GM23338 (cell line): ENCODE results near the gene KRT79. TPM values are rescaled to one million over a fixed set of nuclear protein-coding genes. Genes with fewer than 3 reads are reported as not detected.

Source experiments
- ATAC-seq: fragments of 200-7000 bp; cut with Tn5 transposase; 3 replicates; pipeline ENCODE4 v1.9.1; 2020
- DNase-seq: peaks from one replicate; pipeline ENCODE4 v3.0.0-alpha.2; 2015; ENCODE audit warnings: low spot score
- H2AFZ ChIP-seq: fragments of 200-600 bp; sonication (generic); 2 replicates; pipeline ENCODE4 v1.8.0; 2016; ENCODE audit warnings: antibody characterized with exemption, mild to moderate bottlenecking, moderate library complexity
- H3F3A ChIP-seq: fragments of 200-600 bp; sonication (generic); replicated peaks from 2 replicates; pipeline ENCODE4 v1.8.0; 2017; ENCODE audit warnings: antibody characterized with exemption, mixed run types, low read depth
- H3K27ac ChIP-seq: fragments of 200-600 bp; sonication (generic); 2 replicates; pipeline ENCODE4 v1.6.1; 2016; ENCODE audit warnings: low read depth
- H3K27me3 ChIP-seq: fragments of 200-600 bp; sonication (generic); 2 replicates; pipeline ENCODE4 v1.8.0; 2016; ENCODE audit warnings: mild to moderate bottlenecking, mixed run types, moderate library complexity; ENCODE audit not compliant: insufficient read depth
- H3K36me3 ChIP-seq: fragments of 200-600 bp; sonication (generic); 2 replicates; pipeline ENCODE4 v1.8.0; 2016; ENCODE audit warnings: mild to moderate bottlenecking; ENCODE audit not compliant: insufficient read depth
- H3K4me1 ChIP-seq: fragments of 200-600 bp; sonication (generic); 2 replicates; pipeline ENCODE4 v1.8.0; 2016; ENCODE audit warnings: mild to moderate bottlenecking, moderate library complexity; ENCODE audit not compliant: insufficient read depth
- H3K4me2 ChIP-seq: fragments of 200-600 bp; sonication (generic); 2 replicates; pipeline ENCODE4 v1.7.1; 2017; ENCODE audit warnings: mixed run types
- H3K4me3 ChIP-seq: fragments of 200-600 bp; sonication (generic); 2 replicates; pipeline ENCODE4 v1.6.1; 2016; ENCODE audit warnings: mixed run types
- H3K79me2 ChIP-seq: fragments of 200-600 bp; sonication (generic); replicated peaks from 2 replicates; pipeline ENCODE4 v1.8.0; 2017; ENCODE audit warnings: mild to moderate bottlenecking; ENCODE audit not compliant: insufficient read depth
- H3K9me2 ChIP-seq: fragments of 200-600 bp; sonication (generic); 2 replicates; pipeline ENCODE4 v1.8.0; 2017; ENCODE audit not compliant: insufficient read depth
- H4K20me1 ChIP-seq: fragments of 200-600 bp; sonication (generic); replicated peaks from 2 replicates; pipeline ENCODE4 v1.8.0; 2017; ENCODE audit warnings: mild to moderate bottlenecking; ENCODE audit not compliant: insufficient read depth
- H3K27ac Mint-ChIP-seq: 2 replicates; pipeline ENCODE4 v1.8.0; 2020; ENCODE audit warnings: inconsistent platforms, mild to moderate bottlenecking, moderate library complexity, mixed read lengths
- H3K27me3 Mint-ChIP-seq: 3 replicates; pipeline ENCODE4 v1.8.0; 2022; ENCODE audit warnings: low read depth, mild to moderate bottlenecking, moderate library complexity, mixed read lengths, inconsistent platforms; ENCODE audit not compliant: insufficient read depth, poor library complexity
- H3K36me3 Mint-ChIP-seq: 3 replicates; pipeline ENCODE4 v1.8.0; 2021; ENCODE audit warnings: low read depth, mild to moderate bottlenecking, inconsistent platforms, moderate library complexity, mixed read lengths
- H3K4me1 Mint-ChIP-seq: 3 replicates; pipeline ENCODE4 v1.8.0; 2020; ENCODE audit warnings: mild to moderate bottlenecking, inconsistent platforms, mixed read lengths
- H3K4me3 Mint-ChIP-seq: 3 replicates; pipeline ENCODE4 v1.8.0; 2021; ENCODE audit warnings: moderate library complexity, mild to moderate bottlenecking, inconsistent platforms, mixed read lengths
- H3K9me3 Mint-ChIP-seq: 3 replicates; pipeline ENCODE4 v1.8.0; 2020; ENCODE audit warnings: moderate library complexity, mild to moderate bottlenecking, inconsistent platforms, mixed read lengths
- CREB1 ChIP-seq: fragments of 250-450 bp; sonication (Bioruptor Pico); IDR thresholded peaks from 2 replicates; pipeline ENCODE4 v1.5.0; 2020; ENCODE audit warnings: low read depth, mild to moderate bottlenecking, moderate library complexity
- CTCF ChIP-seq, 2 experiments: fragments of 200-600 bp in 1 of 2; sonication (generic) in 1 of 2; conservative IDR thresholded peaks; 2 replicates each; pipeline versions ENCODE4 v1.5.1 to v1.6.1; 2016 to 2017; ENCODE audit warnings: antibody characterized with exemption in 2 of 2, low read depth in 2 of 2, mild to moderate bottlenecking in 2 of 2, moderate library complexity in 1 of 2
- ETS1 ChIP-seq: IDR thresholded peaks from 2 replicates; pipeline ENCODE4 v1.6.1; 2016; ENCODE audit warnings: antibody characterized with exemption
- EZH2 ChIP-seq: fragments of 200-600 bp; sonication (generic); IDR thresholded peaks from one replicate; pipeline ENCODE4 v1.8.0; 2017; ENCODE audit warnings: antibody characterized with exemption, mild to moderate bottlenecking, low read depth; ENCODE audit not compliant: unreplicated experiment
- EZH2phosphoT487 ChIP-seq: fragments of 200-600 bp; sonication (generic); IDR thresholded peaks from one replicate; pipeline ENCODE4 v1.8.1; 2018; ENCODE audit warnings: antibody characterized with exemption; ENCODE audit not compliant: unreplicated experiment
- JUNB ChIP-seq: IDR thresholded peaks from one replicate; pipeline ENCODE4 v1.6.1; 2016; ENCODE audit warnings: antibody characterized with exemption; ENCODE audit not compliant: unreplicated experiment
- NANOG ChIP-seq: IDR thresholded peaks from 2 replicates; pipeline ENCODE4 v1.6.1; 2016; ENCODE audit warnings: antibody characterized with exemption, borderline replicate concordance
- POLR2AphosphoS5 ChIP-seq: IDR thresholded peaks from 2 replicates; pipeline ENCODE4 v1.6.1; 2016; ENCODE audit warnings: antibody characterized with exemption, low read depth
- REST ChIP-seq: IDR thresholded peaks from one replicate; pipeline ENCODE4 v1.6.1; 2018; ENCODE audit warnings: antibody characterized with exemption; ENCODE audit not compliant: unreplicated experiment
- STAT1 ChIP-seq: IDR thresholded peaks from one replicate; pipeline ENCODE4 v1.6.1; 2016; ENCODE audit warnings: antibody characterized with exemption; ENCODE audit not compliant: unreplicated experiment
- ZNF331 ChIP-seq: fragments of 250-450 bp; sonication (Bioruptor Pico); IDR thresholded peaks from 2 replicates; pipeline ENCODE4 v1.5.0; 2020; ENCODE audit warnings: low read depth, mild to moderate bottlenecking, moderate library complexity
- polyA plus RNA-seq: library from polyadenylated mRNA; unstranded; fragments of >200 nt; fragmentation: Nextera tagmentation; extraction: Ambion mirVana; gene quantifications from 2 replicates; pipeline ENCODE4 v1.2.1, GENCODE V29; 2016
- total RNA-seq: library from RNA; depleted of rRNA; stranded (reverse); fragments of >200 nt; shearing (Covaris generic); gene quantifications from 2 replicates; pipeline ENCODE4 v1.2.3, GENCODE V29; 2014

KRT79 gene
- total and polyA plus RNA-seq, 2 experiments from 2014 or later = 0.21 TPM; not detected in 1

- Histone ChIP-seq H3K79me2 (no peaks in the 10 kb centered on the region), H3K27me3 (no peaks in the 10 kb centered on the region), H3K4me3 (no peak overlapping the region), H3F3A (no peaks in the 10 kb centered on the region), H3K4me2 (no peak overlapping the region), H3K27ac (no peak overlapping the region), H2AFZ (no peak overlapping the region), H3K36me3 (no peaks in the 10 kb centered on the region), H3K4me1 (no peaks in the 10 kb centered on the region), H4K20me1 (no peaks in the 10 kb centered on the region), H3K9me2 (no peaks in the 10 kb centered on the region)
- DNase-seq = no peak
- H3K36me3 Mint-ChIP-seq = no peaks in the 10 kb centered on the region
- TF ChIP-seq ZNF331 (CRISPR knock-in tag) (no peak), EZH2 (no peak), ETS1 (no peak), REST (no peak)
- no peaks in the 10 kb centered on the region; the same call in 2 of the 3 replicates for H3K4me1 Mint-ChIP-seq
- H3K9me3 Mint-ChIP-seq = no peaks in the 10 kb centered on the region
- peaks cover 2% of the 10 kb centered on the region for H3K27me3 Mint-ChIP-seq
- no peak overlapping the region for H3K4me3 Mint-ChIP-seq
- no peak for ATAC-seq
- H3K27ac Mint-ChIP-seq = no peak overlapping the region
These were observed 55.3 kb downstream of the KRT79 start for GRCh38 chr12:52778833-52779232.

- Mint-ChIP-seq H3K4me3 (no peak overlapping the region), H3K4me1 (no peaks in the 10 kb centered on the region; the same call in 2 of the 3 replicates), H3K9me3 (no peaks in the 10 kb centered on the region), H3K36me3 (no peaks in the 10 kb centered on the region), H3K27me3 (peaks cover 2% of the 10 kb centered on the region), H3K27ac (no peak overlapping the region)
- Histone ChIP-seq H3K27me3 (no peaks in the 10 kb centered on the region), H3K27ac (no peak overlapping the region), H3K9me2 (no peaks in the 10 kb centered on the region), H4K20me1 (no peaks in the 10 kb centered on the region), H2AFZ (no peak overlapping the region), H3K36me3 (no peaks in the 10 kb centered on the region), H3K79me2 (no peaks in the 10 kb centered on the region), H3F3A (no peaks in the 10 kb centered on the region), H3K4me2 (no peak overlapping the region), H3K4me3 (no peak overlapping the region), H3K4me1 (no peaks in the 10 kb centered on the region)
- DNase-seq (no peak), ATAC-seq (no peak)
- TF ChIP-seq NANOG (no peak), ETS1 (no peak), STAT1 (no peak), REST (no peak), CREB1 (CRISPR knock-in tag) (no peak), POLR2AphosphoS5 (no peak), CTCF (conservative IDR thresholded peaks at IDR 0.05; ENCODE audit: low read depth in 2 of 2) (no peak), JUNB (no peak), EZH2 (no peak), EZH2phosphoT487 (no peak)
These were observed 56.5 kb downstream of the KRT79 start for GRCh38 chr12:52777566-52777965.
